HG03342 (cell line): Measurements from ENCODE around the gene AGT.
"Not testable (repeated sequence)": the region's sequence is repeated elsewhere in the genome, so short reads cannot be mapped to it uniquely, and the experiment has no call there.

Experiments
- ATAC-seq: cut with Tn5 transposase; IDR thresholded peaks from one replicate; pipeline ENCODE4 v1.9.1; 2021; ENCODE audit warnings: mild to moderate bottlenecking, moderate library complexity; ENCODE audit not compliant: unreplicated experiment

The AGT gene

GRCh38 chr1:230745071-230745470, 31.1 kb upstream of the AGT start:
- no peak for ATAC-seq

GRCh38 chr1:230744382-230744781, 30.5 kb upstream of the AGT start:
- ATAC-seq = no peak

DNA sequence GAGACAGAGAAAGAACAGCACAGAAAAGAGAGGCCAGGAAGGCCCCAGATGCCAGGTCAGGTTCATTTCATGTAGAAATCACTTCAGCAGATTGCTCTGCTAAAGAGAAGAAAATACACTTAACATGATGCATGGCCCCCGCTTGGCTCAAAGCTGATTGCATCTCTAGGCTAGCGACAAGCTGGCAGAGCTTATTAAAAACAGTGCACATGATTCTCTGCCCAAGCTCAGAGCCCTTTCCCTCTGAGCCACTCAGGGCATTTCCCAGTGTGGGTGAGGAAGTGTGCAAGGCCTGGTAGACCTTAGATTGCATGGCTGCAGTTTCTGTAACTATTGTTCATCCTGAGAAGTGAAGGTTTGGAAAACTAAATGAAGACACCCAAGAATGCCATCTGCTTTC, 30.0 kb upstream of the AGT start:
- ATAC-seq = no peak

DNA sequence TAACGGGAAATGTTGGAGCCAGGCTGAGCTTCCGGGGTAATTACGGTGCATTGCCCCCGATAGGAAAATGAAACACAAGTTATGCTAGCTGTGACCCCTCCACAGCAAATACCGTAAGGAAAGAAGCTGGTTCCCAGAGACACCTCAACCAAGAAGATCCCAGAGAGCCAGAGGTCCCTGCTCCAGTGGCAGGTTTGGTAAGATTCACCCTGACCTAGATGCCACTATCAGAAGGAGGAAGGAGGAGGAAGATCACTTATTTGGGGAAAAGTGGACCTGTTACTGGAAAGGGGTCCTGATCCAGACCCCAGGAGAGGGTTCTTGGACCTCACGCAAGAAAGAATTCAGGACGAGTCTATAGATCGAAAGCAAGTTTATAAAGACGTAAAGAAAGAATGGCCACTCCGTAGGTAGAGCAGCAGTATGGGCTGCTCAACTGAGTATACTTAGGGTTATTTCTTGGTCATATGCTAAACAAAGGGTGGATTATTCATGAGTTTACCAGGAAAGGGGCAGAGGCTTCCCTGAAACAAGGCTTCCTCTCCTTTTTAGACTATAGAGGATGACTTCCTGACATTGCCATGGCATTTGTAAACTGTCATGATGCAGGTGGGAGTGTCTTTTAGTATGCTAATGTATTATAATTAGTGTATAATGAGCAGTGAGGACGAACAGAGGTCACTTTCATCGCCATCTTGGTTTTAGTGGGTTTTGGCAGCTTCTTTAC, 25.8 kb upstream of the AGT start:
- no peak for ATAC-seq

GRCh38 chr1:230737622-230738262, 23.8 kb upstream of the AGT start:
- no peak for ATAC-seq

GRCh38 chr1:230735447-230735846, 21.5 kb upstream of the AGT start:
- no peak for ATAC-seq

DNA sequence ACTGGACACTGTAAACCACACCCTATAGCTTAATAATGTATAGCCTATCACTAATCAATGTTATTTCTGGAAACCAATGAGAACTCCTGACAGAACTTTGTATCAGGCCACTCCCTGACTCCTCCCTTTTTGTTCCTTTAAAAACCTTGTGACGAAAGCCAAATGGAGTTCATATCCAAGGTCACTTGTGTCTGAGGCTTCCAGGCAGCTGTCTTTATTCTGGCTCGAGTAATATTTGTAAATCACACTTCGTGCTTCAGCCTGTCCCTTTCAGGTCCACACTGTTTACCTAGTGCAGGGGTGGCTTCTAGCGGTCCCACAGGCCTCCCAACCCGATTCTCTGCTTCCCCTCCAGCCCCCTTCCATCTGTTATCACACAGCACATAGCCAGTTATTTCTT, 17.1 kb upstream of the AGT start:
- ATAC-seq = no peak

- ATAC-seq = no peak
Measured at GRCh38 chr1:230728710-230729392, 14.9 kb upstream of the AGT start.

GRCh38 chr1:230725256-230726012, 11.5 kb upstream of the AGT start:
- ATAC-seq = no peak

GRCh38 chr1:230721849-230722522, 8.1 kb upstream of the AGT start:
- ATAC-seq = not testable (repeated sequence)

DNA sequence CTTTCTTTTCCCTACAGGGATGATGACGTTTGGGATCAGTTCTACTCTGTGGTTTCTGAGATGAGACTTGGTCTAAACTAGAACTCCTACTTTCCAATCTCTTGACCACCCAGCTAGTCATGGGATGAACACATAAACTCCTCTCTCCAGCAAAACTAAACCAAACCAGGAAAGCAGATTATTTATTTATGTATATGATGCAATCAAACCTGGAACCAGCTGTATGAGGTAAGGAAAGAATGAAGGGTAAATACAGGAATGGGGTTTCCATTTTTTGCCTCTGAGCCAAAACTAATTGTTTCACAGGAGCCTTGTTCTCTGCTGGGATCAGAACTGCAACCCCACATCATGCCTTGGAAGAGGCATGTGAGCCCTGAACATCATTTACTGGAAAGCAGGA, 3.3 kb upstream of the AGT start:
- ATAC-seq = no peak

GRCh38 chr1:230716453-230716852, 2.5 kb upstream of the AGT start:
- ATAC-seq = not testable (repeated sequence)

DNA sequence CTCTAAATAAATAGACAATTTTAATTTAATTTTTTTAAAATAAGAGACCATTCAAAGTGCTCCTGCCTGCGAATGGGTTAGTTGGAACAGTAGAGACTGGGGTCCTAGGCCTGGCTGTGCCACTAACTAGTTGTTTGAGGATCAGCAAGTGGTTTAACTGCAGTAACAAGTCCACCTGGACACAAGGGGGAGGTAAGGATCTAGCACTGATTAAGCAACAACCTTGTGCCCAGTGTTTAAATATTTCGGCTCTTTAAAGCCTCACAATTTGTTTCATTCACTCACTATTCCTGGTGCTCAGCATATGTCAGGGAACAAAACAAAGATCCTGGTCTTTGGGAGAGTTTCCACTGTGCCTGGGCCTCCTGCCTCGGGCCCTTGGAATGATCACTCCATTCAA, 1.6 kb upstream of the AGT start:
- no peak for ATAC-seq

DNA sequence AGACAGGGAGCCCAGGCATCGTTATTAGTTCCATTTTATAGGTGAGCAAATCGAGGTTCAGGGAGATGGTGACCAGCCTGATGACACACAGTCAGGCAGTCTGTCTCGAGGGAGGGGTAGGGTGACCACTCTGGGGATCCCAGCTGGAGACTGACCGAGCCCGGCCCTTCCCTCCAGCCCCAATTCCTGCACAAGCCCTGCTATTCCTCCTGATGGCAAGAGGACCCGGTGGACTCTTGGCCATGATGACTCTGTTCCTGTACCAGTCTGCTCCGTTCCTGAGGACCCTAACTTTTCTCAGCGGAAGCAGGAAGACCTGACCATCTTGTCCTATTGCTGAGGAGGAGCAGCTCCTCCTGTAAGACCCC, 391 bp downstream of the AGT start:
- ATAC-seq = no peak

DNA sequence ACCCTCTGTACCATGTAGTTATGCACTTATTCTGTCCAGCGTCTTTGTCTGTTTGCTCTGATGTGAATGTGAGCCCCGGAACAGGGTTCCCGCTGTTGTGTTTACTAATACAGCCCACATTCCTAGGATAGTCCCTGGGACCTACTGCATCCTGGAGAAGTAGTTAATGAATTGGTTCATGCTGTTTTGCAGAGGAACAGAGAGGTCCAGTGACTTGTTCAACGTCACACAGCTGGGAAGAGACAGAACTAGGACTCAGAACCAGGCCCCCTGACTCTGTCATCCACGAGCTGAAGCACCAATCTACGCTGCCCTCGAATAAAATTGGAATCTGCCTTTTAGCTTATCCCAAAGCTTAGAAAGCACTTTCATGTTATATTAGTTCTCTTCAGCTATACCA, 784 bp downstream of the AGT start:
- ATAC-seq = no peak

DNA sequence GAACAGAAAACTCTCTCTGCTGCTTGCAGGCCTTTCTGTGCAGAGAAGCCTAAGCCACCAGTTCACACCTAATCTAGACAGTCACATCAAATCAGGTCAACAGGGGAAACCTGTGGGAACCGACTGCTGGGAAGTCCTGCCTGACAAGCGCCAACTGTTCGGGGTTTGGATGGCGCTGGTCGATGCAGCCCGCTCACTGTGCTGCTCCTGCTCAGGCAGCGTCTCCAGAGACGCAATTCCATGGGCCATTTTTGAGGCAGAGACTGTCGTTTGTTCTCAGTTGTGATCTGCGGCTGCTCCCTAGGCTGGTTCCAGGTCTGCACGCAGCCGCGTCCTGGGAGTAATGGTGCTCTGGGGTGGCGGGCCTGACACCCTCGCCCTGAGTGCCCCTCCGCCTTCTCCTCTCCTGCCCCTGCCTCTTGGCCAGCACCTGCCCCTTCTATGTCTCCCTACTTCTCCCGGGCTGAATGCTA, 1.4 kb downstream of the AGT start:
- ATAC-seq = no peak

GRCh38 chr1:230711245-230711644, 2.7 kb downstream of the AGT start:
- ATAC-seq = no peak

GRCh38 chr1:230710543-230710904, 3.4 kb downstream of the AGT start:
- ATAC-seq = no peak

GRCh38 chr1:230709619-230710542, 4.0 kb downstream of the AGT start:
- ATAC-seq = no peak
